ENCODE data around the gene FARP1. TPM values are rescaled to one million over a fixed set of nuclear protein-coding genes. Genes with fewer than 3 reads are reported as not detected.

Gene FARP1
- total and polyA plus RNA-seq, 2 of the 13 experiments (the other 11 are each of a cell fraction or from before 2014, with no cell fraction given) = 70.6 to 126 TPM

GRCh38 chr13:98307463-98308085 is 164.7 kb downstream of the FARP1 start (continued):
- no peak for TF ChIP-seq NCOA5 (CRISPR knock-in tag; IDR thresholded peaks at IDR 0.05)
- no peak for TF ChIP-seq ZNF841 (CRISPR knock-in tag; IDR thresholded peaks at IDR 0.05; ENCODE audit: borderline replicate concordance)

GRCh38 chr13:98308086-98308911 is 165.4 kb downstream of the FARP1 start:
- H3K79me2 ChIP-seq (ENCODE audit: insufficient read depth, low read length) = peaks cover 84% of the 10 kb centered on the region
- no peak overlapping the region for H2AFZ ChIP-seq (ENCODE audit: low read length)
- in situ Hi-C loops (cut with HindIII; ENCODE audit: extremely low pct_ligation_motif_present, low pct_unique_long_range_greater_than_20kb) (no loop called here), intact Hi-C loops (cut with micrococcal nuclease; ENCODE audit: unreplicated experiment) (no loop called here)
- H3K9ac ChIP-seq (ENCODE audit: insufficient read depth, low read depth, low read length) = no peak overlapping the region
- peaks cover 94% of the 10 kb centered on the region for H3K4me1 ChIP-seq (ENCODE audit: insufficient read depth, low read length)
- H3K9me3 ChIP-seq (ENCODE audit: low read length) = no peaks in the 10 kb centered on the region
- H3K27ac ChIP-seq (ENCODE audit: extremely low read length, insufficient read depth, low read length) = peak overlapping the region; percentile 55
- peak; percentile 32 for ATAC-seq
- no TSS peak for BruUV-seq (replicated peaks)
- ChIA-PET POLR2A (no interaction called here), CTCF (ENCODE audit: low intra/inter-chr PET ratio, low total read pairs) (no interaction called here)
- 0 out of 2 replicates have a peak overlapping the region, but pooled peaks have one; percentile 29 for H3K4me2 ChIP-seq (ENCODE audit: low read depth, low read length)
- no peak for DNase-seq (ENCODE audit: low spot score)
- H3K27me3 ChIP-seq (ENCODE audit: control insufficient read depth in 1 of 2, insufficient read depth in 2 of 2, low read length in 2 of 2) = no peaks in the 10 kb centered on the region
- H3K4me3 ChIP-seq (replicated peaks in 1 of 3; ENCODE audit: insufficient read depth in 1 of 3, low read depth in 2 of 3, low read length in 3 of 3) = no peak overlapping the region; a peak in 1 of 6 replicates
- FAIRE-seq = no peak
- H3K36me3 ChIP-seq (replicated peaks in 1 of 2; ENCODE audit: control insufficient read depth in 1 of 2, insufficient read depth in 2 of 2, low read length in 2 of 2) = peaks cover 2 to 20% of the 10 kb centered on the region in 2 experiments; a peak in 4 of 5 replicates
- 54% methylated on average over 19 of the region's 20 CpGs for WGBS (ENCODE audit: low lambda C conversion rate)
- peaks cover 14% of the 10 kb centered on the region for H4K20me1 ChIP-seq (ENCODE audit: insufficient read depth, low read length)
- TF ChIP-seq JUND (CRISPR knock-in tag; IDR thresholded peaks at IDR 0.05) (no peak), BRD4 (CRISPR knock-in tag; IDR thresholded peaks at IDR 0.05) (no peak; the same call in none of the 2 replicates), ETS1 (CRISPR knock-in tag; IDR thresholded peaks at IDR 0.05) (no peak), THYN1 (CRISPR knock-in tag; IDR thresholded peaks at IDR 0.05; ENCODE audit: borderline replicate concordance, low read depth) (no peak), ZSCAN5A (CRISPR knock-in tag; IDR thresholded peaks at IDR 0.05; ENCODE audit: borderline replicate concordance) (no peak), MYNN (CRISPR knock-in tag; IDR thresholded peaks at IDR 0.05; ENCODE audit: low read depth) (no peak), ATRX (CRISPR knock-in tag; IDR thresholded peaks at IDR 0.05; ENCODE audit: borderline replicate concordance) (no peak), RNF2 (conservative IDR thresholded peaks at IDR 0.05; ENCODE audit: low read depth) (no peak), ZBTB20 (CRISPR knock-in tag; IDR thresholded peaks at IDR 0.05; ENCODE audit: borderline replicate concordance, low read depth) (no peak), PHF5A (CRISPR knock-in tag; IDR thresholded peaks at IDR 0.05; ENCODE audit: low read depth, unreplicated experiment) (no peak), ZNF777 (CRISPR knock-in tag; IDR thresholded peaks at IDR 0.05) (no peak), CTCF (CRISPR knock-in tag; IDR thresholded peaks at IDR 0.05) (no peak), ZNF354B (CRISPR knock-in tag; IDR thresholded peaks at IDR 0.05) (no peak), ZIK1 (CRISPR knock-in tag; IDR thresholded peaks at IDR 0.05; ENCODE audit: borderline replicate concordance, low read depth) (no peak), ZNF792 (CRISPR knock-in tag; IDR thresholded peaks at IDR 0.05) (no peak), ZNF207 (IDR thresholded peaks at IDR 0.05; ENCODE audit: borderline replicate concordance) (no peak)

All from HepG2 (cell line).